Ectodermal cell (in vitro differentiated cells): Measurements from ENCODE around the gene PDIA4.
"Not testable (repeated sequence)": the region's sequence is repeated elsewhere in the genome, so short reads cannot be mapped to it uniquely, and the experiment has no call there.

Experiments used
- H3K27ac ChIP-seq: 2 replicates; pipeline ENCODE4 v1.7.0; 2013; ENCODE audit warnings: mild to moderate bottlenecking, low read depth, low read length; ENCODE audit not compliant: insufficient read depth, poor library complexity, severe bottlenecking
- H3K27me3 ChIP-seq: 2 replicates; pipeline ENCODE4 v1.7.0; 2013; ENCODE audit warnings: mild to moderate bottlenecking, low read length; ENCODE audit not compliant: insufficient read depth, control insufficient read depth, poor library complexity, severe bottlenecking
- H3K36me3 ChIP-seq: one replicate; pipeline ENCODE4 v1.7.0; 2013; ENCODE audit warnings: low read length; ENCODE audit not compliant: control insufficient read depth, insufficient read depth
- H3K4me1 ChIP-seq: one replicate; pipeline ENCODE4 v1.7.0; 2013; ENCODE audit warnings: low read length; ENCODE audit not compliant: control insufficient read depth, insufficient read depth
- H3K4me3 ChIP-seq: 2 replicates; pipeline ENCODE4 v1.7.0; 2013; ENCODE audit warnings: low read depth, low read length, control low read depth; ENCODE audit not compliant: insufficient read depth
- H3K9me3 ChIP-seq: 2 replicates; pipeline ENCODE4 v1.7.0; 2013; ENCODE audit warnings: mild to moderate bottlenecking, low read length, moderate library complexity; ENCODE audit not compliant: control insufficient read depth
- WGBS, 2 experiments: methylation state at CpG; one replicate each; pipeline ENCODE4 v1.1.7; 2013; ENCODE audit warnings: missing lambda C conversion rate in 2 of 2; 5-methylcytosine and 5-hydroxymethylcytosine counted together

The PDIA4 gene

DNA sequence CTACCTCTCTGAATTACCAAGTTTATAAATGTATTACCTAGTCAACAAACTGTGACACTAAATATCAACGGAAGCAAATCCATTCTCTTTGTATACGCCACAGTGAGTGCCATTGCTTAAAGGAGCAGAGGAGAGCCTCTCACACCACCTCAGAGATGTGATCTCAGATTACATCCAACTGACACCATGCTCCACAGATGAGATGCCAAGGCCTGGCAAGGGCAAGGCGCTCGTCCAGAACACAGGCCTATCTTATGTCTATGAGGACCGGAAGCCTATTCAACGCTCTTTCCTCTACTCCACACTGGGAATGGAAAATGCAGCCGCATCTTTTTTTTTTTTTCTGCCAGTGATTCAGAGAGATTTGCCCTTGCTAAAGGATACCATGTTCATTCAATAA lies 11.4 kb downstream of the PDIA4 start:
- Histone ChIP-seq H3K27ac (no peak overlapping the region), H3K27me3 (no peaks in the 10 kb centered on the region), H3K4me1 (no peaks in the 10 kb centered on the region), H3K4me3 (no peak overlapping the region), H3K9me3 (no peaks in the 10 kb centered on the region), H3K36me3 (peaks cover 54% of the 10 kb centered on the region)
- WGBS, 2 experiments = 82 to 85% methylated on average over 7 of the region's 7 CpGs

DNA sequence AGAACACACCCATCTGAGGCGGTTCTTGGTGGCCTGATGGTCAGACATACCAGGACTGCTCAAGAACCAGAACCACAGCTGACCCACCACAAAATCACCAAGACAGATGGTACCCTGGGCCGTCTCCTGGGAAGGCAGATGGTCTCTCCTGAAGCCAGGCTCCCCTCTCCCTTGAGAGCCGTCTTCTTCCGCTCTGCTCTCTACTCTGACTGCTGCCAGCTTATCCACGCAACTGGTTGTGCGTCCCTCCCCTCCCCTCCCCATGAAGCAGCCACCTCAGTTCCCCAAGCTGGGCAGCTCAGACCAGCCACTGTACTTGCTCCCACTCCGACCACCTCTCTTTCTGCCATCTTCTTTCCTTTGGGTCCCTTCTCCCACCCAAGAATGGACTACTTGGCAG lies 14.0 kb downstream of the PDIA4 start:
- Histone ChIP-seq H3K4me1 (no peaks in the 10 kb centered on the region), H3K4me3 (no peak overlapping the region), H3K27me3 (no peaks in the 10 kb centered on the region), H3K27ac (no peak overlapping the region), H3K9me3 (no peaks in the 10 kb centered on the region), H3K36me3 (peaks cover 75% of the 10 kb centered on the region)
- WGBS, 2 experiments = 93 to 95% methylated on average over 7 of the region's 7 CpGs

DNA sequence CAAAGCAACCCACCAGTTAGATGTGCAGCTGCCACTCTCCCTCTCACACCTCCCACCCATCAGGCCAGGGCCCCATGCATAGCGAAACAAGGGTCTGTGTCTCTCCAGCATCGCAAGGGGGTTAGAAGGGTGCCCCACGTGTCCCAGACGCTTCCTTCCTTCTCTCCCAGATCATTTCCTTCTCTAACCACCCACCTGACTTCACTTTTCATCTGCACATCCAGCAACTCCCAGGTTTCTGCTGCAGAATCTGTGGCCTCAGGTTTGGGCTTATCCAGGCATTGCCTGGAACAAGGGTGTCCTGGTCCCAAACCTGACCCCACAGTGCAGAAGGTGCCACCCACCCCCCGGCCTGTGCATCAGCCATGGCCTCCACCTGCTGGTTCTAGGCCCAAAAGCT lies 14.4 kb downstream of the PDIA4 start:
- peaks cover 74% of the 10 kb centered on the region for H3K36me3 ChIP-seq

DNA sequence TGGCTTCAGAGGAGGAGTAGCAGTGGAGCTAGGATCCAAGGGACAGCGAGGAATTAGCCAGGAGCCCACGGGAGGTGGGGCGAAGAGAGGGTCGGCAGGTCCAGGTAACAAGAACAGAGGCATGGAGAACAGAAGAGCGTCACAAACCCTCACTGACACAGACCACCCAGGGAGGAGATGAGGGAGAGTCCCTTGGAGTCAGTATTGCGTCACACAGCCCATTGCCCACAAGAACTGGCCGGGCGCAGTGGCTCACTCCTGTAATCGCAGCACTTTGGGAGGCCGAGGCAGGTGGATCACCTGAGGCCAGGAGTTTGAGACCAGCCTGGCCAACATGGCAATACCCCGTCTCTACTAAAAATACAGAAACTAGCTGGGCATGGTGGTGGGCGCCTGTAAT lies 15.6 kb downstream of the PDIA4 start:
- 85 to 86% methylated on average over 12 of the region's 12 CpGs for WGBS, 2 experiments
- H3K27me3 ChIP-seq, H3K4me1 ChIP-seq, H3K27ac ChIP-seq, H3K9me3 ChIP-seq, H3K4me3 ChIP-seq: not testable (repeated sequence)
- peaks cover 77% of the 10 kb centered on the region for H3K36me3 ChIP-seq

More for the DNA sequence above, 14.4 kb downstream of the PDIA4 start:
- Histone ChIP-seq H3K4me3 (no peak overlapping the region), H3K9me3 (no peaks in the 10 kb centered on the region), H3K27ac (no peak overlapping the region), H3K27me3 (no peaks in the 10 kb centered on the region), H3K4me1 (no peaks in the 10 kb centered on the region)
- 93 to 96% methylated on average over 5 of the region's 5 CpGs for WGBS, 2 experiments

DNA sequence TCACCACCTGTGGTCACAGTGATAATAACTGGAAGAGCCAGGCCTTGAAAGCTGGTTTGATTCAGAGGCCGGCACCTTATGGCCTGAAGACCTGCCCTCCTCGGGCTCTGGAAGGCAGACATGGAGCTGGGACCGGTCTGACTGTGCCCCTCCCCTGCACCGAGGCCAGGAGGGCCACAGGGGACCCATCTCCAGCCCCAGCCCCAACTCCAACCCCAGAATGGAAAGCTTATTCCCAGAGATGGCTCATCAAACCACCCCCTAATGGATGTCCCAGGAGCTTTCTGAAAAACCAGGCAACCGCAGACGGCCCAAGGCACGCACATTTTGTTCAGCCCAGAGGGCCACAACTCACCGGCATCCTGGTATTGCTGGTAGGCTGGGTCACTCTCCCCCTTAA lies 16.8 kb downstream of the PDIA4 start:
- Histone ChIP-seq H3K4me1 (no peaks in the 10 kb centered on the region), H3K9me3 (no peaks in the 10 kb centered on the region), H3K4me3 (no peak overlapping the region), H3K36me3 (peaks cover 90% of the 10 kb centered on the region), H3K27ac (no peak overlapping the region), H3K27me3 (no peaks in the 10 kb centered on the region)
- 96% methylated on average over 8 of the region's 8 CpGs for WGBS, 2 experiments

DNA sequence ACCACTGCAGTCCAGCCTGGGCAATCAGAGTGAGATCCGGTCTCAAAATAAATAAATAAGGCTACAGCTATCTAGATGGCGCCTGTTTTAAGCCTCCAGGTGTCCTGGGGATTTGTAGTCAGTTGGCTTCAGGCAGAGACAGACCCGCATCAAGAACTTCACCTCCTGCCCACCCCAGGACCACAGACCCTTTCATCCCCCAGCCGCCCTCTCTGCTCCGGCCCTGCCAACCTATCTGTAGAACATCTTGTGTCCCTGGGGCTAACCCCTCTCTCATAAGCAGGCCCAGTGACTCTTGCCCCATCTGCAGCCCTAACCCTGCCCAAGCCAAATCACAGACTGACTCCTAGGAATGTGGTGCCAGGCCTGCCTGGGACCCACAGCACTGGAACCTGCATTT lies 17.9 kb downstream of the PDIA4 start:
- no peak overlapping the region for H3K27ac ChIP-seq
- H3K4me1 ChIP-seq = no peaks in the 10 kb centered on the region
- peaks cover 85% of the 10 kb centered on the region for H3K36me3 ChIP-seq
- H3K27me3 ChIP-seq = no peaks in the 10 kb centered on the region
- WGBS, 2 experiments = 96% methylated on average over 5 of the region's 5 CpGs
- no peaks in the 10 kb centered on the region for H3K9me3 ChIP-seq
- H3K4me3 ChIP-seq = no peak overlapping the region

DNA sequence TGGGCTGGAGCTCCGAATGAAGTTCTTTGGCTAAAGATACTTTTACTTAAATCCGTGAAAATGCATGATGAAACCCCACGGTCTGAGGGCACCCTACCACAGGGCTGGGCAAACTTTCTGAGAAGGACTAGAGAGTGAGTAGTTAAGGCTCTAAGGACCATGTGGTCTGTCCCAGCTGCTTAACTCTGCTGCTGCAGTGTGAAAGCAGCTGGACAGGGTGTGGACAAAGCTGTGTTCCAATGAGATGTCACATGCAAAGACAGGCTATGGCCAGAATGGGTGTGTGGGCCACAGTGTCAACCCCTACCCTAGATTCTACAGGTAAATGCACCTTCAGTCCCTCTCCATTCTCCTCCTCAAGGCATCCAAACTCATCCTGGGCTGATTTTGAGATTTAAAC lies 18.8 kb downstream of the PDIA4 start:
- Histone ChIP-seq H3K27me3 (no peaks in the 10 kb centered on the region), H3K27ac (no peak overlapping the region), H3K4me3 (no peak overlapping the region), H3K4me1 (no peaks in the 10 kb centered on the region), H3K9me3 (no peaks in the 10 kb centered on the region), H3K36me3 (peaks cover 85% of the 10 kb centered on the region)
- WGBS, 2 experiments = 95 to 98% methylated on average over 3 of the region's 3 CpGs

DNA sequence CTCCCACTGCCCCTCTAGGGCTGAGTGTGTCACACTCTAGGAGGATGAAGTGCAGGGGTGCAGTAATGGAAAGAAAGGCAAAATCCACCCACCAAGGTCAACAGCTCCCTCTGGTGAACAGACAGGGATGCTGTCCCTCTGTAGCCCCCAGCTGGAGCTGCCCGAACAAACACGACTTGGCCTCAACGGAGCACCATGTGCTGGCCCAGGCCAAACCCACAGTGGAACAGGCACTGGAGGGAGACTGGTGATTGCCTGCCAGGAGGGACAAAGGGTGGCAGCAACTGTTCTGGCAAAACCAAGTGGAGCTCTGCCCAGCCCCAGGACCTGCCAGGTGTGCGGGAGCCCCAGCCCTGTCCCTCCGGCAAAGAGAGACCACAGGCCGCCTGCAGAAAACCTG lies 20.7 kb downstream of the PDIA4 start:
- no peaks in the 10 kb centered on the region for H3K4me1 ChIP-seq
- H3K36me3 ChIP-seq = peaks cover 76% of the 10 kb centered on the region
- H3K4me3 ChIP-seq = no peak overlapping the region
- WGBS, 2 experiments = 89 to 92% methylated on average over 6 of the region's 6 CpGs
- no peaks in the 10 kb centered on the region for H3K27me3 ChIP-seq
- H3K9me3 ChIP-seq = no peaks in the 10 kb centered on the region
- no peak overlapping the region for H3K27ac ChIP-seq

DNA sequence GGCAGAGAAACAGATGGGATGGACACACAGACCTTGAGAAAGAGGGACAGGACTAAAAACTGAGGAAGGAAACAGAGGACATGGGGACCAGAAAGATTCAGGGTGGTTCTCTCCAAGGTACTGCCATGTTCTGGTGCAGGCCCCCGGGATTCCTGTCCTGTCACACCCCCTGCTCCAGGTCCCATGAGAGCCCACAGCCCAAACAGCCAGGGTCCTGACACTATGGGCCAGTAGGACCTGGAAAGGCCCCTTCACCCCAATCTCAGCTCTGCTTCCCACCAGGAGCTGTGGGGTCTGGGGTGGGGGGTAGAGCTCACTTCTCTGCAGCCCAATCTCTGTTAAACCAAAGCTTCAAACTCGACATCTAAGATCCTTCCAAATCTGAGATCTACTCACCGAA lies 21.2 kb downstream of the PDIA4 start:
- H3K27ac ChIP-seq = no peak overlapping the region
- H3K4me3 ChIP-seq = no peak overlapping the region
- H3K27me3 ChIP-seq = no peaks in the 10 kb centered on the region
- H3K36me3 ChIP-seq = peaks cover 72% of the 10 kb centered on the region
- 96 to 97% methylated on average over 3 of the region's 3 CpGs for WGBS, 2 experiments
- H3K4me1 ChIP-seq = no peaks in the 10 kb centered on the region
- no peaks in the 10 kb centered on the region for H3K9me3 ChIP-seq

DNA sequence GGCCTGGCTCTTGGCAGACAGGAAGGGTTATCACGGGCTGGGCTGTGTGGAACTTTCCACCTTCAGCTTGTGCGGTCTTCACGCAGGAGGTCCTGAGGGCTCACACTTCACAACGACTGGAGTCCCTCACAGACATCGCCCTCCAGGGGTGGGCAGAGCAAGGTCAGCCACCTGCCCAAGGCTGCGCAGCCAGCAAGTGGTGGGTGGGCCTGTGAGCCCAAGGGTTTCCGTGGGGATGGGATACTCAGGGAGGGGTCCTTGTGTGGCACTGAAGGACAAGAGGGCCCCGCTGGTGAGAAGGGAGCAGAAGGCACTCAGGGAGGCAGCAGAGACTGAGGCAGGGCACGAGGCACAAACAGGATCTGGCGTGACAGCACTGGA lies 22.0 kb downstream of the PDIA4 start:
- WGBS, 2 experiments = 94 to 96% methylated on average over 10 of the region's 10 CpGs
- no peaks in the 10 kb centered on the region for H3K9me3 ChIP-seq
- no peaks in the 10 kb centered on the region for H3K4me1 ChIP-seq
- peaks cover 64% of the 10 kb centered on the region for H3K36me3 ChIP-seq
- no peak overlapping the region for H3K27ac ChIP-seq
- no peaks in the 10 kb centered on the region for H3K27me3 ChIP-seq
- H3K4me3 ChIP-seq = no peak overlapping the region
